Right ventricle myocardium inferior (tissue), 1 donor: ENCODE results near the gene VSIG8. TPM values are rescaled to one million over a fixed set of nuclear protein-coding genes. Genes with fewer than 3 reads are reported as not detected.

Experiments
- ATAC-seq: fragments of 200-7000 bp; cut with Tn5 transposase; one replicate; pipeline ENCODE4 v1.9.1; 2020; ENCODE audit warnings: mild to moderate bottlenecking, moderate library complexity
- DNase-seq: peaks from one replicate; pipeline ENCODE4 v3.0.0; 2021; ENCODE audit errors: missing footprints
- intact Hi-C: fragments of 100-400 bp; cut with DNase I; formaldehyde crosslinking; loops from one replicate; pipeline ENCODE4 v1.11.0; 2022
- microRNA-seq: library from miRNA; unstranded; fragments of <30 nt; microRNA quantifications from one replicate; pipeline ENCODE4 v1.2.0, GENCODE V29; 2020
- total RNA-seq: library from RNA; stranded (reverse); fragmentation: NEBNext Ultra II Directional; extraction: Animal tissue kit (Norgen Biotek cat#: 25700); gene quantifications from one replicate; pipeline ENCODE4 v1.2.1, GENCODE V29; 2021
- donor health status: DM: no; HTN: yes; CAD: no; lungs with severe emphysema.

VSIG8 gene
- total RNA-seq, 1 donor from 2014 or later, result not detected

DNA sequence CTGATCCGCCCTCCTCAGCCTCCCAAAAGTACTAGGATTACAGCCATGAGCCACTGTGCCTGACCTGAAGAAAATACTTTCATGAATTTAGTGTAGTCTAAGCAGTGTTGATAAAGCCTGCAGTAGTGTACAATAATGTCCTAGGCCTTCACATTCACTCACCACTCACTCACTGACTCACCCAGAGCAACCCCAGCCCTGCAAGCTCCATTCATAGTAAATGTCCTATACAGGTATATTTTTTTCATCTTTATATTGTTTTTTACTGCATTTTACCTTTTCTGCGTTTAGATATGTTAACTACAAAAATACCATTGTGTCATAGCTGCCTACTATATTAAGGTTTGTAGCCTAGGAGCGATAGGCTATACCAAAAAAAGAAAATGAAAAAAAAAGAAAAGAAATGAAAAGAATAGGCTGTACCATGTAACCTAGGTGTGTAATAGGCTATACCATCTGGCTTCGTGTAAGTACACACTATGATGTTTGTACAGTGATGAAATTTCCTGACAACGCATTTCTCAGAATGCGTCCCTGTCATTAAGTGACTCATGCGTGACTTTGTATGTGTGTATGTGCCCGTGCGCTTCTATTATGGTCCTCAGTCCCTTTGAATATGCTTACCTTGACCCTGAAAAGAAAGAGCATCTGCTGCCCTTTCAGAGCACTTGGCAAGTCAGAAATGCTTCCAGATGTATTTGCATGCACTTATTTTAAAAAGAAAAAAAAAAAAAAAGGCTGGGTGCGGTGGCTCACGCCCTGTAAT is 45.0 kb downstream of the VSIG8 start:
- intact Hi-C loops, result no loop called here
- no peak for DNase-seq
- ATAC-seq, result no peak

DNA sequence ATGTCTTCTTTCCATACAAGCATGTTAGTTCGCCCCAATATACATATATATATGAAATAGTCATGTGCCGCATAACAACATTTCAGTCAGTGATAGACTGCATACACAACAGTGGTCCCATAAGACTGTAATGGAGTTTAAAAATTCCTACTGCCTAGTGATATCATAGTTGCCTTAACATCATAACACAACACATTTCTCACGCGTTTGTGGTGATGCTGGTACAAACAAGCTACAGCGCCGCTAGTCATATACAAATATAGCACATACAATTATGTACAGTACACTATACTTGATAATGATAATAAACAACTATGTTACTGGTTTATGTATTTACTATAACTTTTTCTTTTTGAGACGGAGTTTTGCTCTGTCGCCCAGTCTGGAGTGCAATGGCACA is 46.5 kb downstream of the VSIG8 start:
- ATAC-seq (no peak), DNase-seq (no peak)
- intact Hi-C loops, result no loop called here

DNA sequence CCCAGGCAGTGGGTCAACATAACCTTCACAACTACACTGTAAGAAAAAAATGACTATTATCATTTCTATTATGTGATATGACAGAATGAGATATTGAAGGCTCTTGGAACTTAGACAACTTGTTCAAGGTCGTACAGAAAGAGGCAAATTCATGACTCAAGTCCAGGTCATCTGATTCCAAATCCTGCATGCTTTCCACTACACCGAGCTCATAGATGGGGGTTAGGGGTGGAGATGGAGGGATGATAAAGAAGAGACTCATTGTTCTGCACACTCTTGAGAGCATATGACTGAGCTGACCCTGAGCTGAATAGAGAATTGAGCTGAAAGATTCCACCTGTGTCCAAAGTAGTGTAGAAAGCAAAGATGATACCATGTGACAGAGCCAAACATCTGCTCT is 57.5 kb downstream of the VSIG8 start:
- no peak for DNase-seq
- intact Hi-C loops, result no loop called here
- ATAC-seq, result no peak

Small RNA genes lying within 50 kb of the gene (microRNA-seq; reads per million reads assigned to microRNA genes)
- gene MIR4259, result not detected

Other genes starting within 250 kb of the VSIG8 start
- gene CRP, start 148.1 kb downstream of the VSIG8 start, total RNA-seq, result not detected
- gene DUSP23, start 81.7 kb downstream of the VSIG8 start, total RNA-seq, result 21.3 TPM
- 0.57 TPM for gene FCRL6, start 60.3 kb downstream of the VSIG8 start, total RNA-seq
- 1.6 TPM for gene SLAMF8, start 35.8 kb downstream of the VSIG8 start, total RNA-seq
- gene CFAP45, start 37.5 kb upstream of the VSIG8 start, total RNA-seq, result 1.0 TPM
- gene TAGLN2, start 62.9 kb upstream of the VSIG8 start, total RNA-seq, result 143 TPM
- gene IGSF9, start 83.0 kb upstream of the VSIG8 start, total RNA-seq, result 0.30 TPM
- gene SLAMF9, start 91.6 kb upstream of the VSIG8 start, total RNA-seq, result not detected
- 2.4 TPM for gene PIGM, start 169.3 kb upstream of the VSIG8 start, total RNA-seq
- not detected for gene KCNJ10, start 207.5 kb upstream of the VSIG8 start, total RNA-seq
- gene KCNJ9, start 218.9 kb upstream of the VSIG8 start, total RNA-seq, result not detected
- gene IGSF8, start 236.0 kb upstream of the VSIG8 start, total RNA-seq, result 21.9 TPM